Fibroblast of the aortic adventitia (primary cell): ENCODE measurements around the gene TEAD2. TPM values are rescaled to one million over a fixed set of nuclear protein-coding genes. Genes with fewer than 3 reads are reported as not detected.

ENCODE experiments used
- DNase-seq: peaks from one replicate; pipeline ENCODE4 v3.0.0-alpha.2; 2010; ENCODE audit warnings: low read depth
- H3K4me3 ChIP-seq: 2 replicates; pipeline ENCODE4 v1.5.1; 2011; ENCODE audit warnings: low read depth, mild to moderate bottlenecking, control low read depth, low read length, moderate library complexity
- CTCF ChIP-seq: IDR thresholded peaks from 2 replicates; pipeline ENCODE4 v1.5.1; 2011; ENCODE audit warnings: mild to moderate bottlenecking, low read length, control low read depth, inconsistent platforms; ENCODE audit not compliant: insufficient read depth
- total RNA-seq: library from RNA; depleted of rRNA; stranded (reverse); fragments of >200 nt; gene quantifications from 2 replicates; pipeline ENCODE4 v1.2.3, GENCODE V29; 2012; ENCODE audit warnings: low replicate concordance

TEAD2 gene
- total RNA-seq, 1 donor, result 19.2 TPM

- no peak overlapping the region for H3K4me3 ChIP-seq
- TF ChIP-seq CTCF, result no peak
- DNase-seq, result no peak
These were observed 6.6 kb upstream of the TEAD2 start for GRCh38 chr19:49368711-49369358.

- no peak overlapping the region for H3K4me3 ChIP-seq
- TF ChIP-seq CTCF, result no peak
- no peak for DNase-seq
These were observed 3.9 kb upstream of the TEAD2 start for GRCh38 chr19:49366110-49366509.

- TF ChIP-seq CTCF, result no peak
- peak overlapping the region; percentile 39 for H3K4me3 ChIP-seq
- no peak for DNase-seq
These were observed 2.0 kb upstream of the TEAD2 start for GRCh38 chr19:49364083-49364737.

GRCh38 chr19:49363268-49364082 lies 1.3 kb upstream of the TEAD2 start, which contains the start of gene DKKL1:
Gene DKKL1, plus strand, starts transcription at chr19:49363877. Its CDS starts 122 bp downstream, at chr19:49363999.
- peak within 1 kb of the TSS; percentile 88 for H3K4me3 ChIP-seq
- no peak for TF ChIP-seq CTCF
- peak; percentile 99 for DNase-seq

GRCh38 chr19:49362929-49363267 lies 682 bp upstream of the TEAD2 start:
- TF ChIP-seq CTCF, result no peak
- no peak for DNase-seq
- peak overlapping the region; percentile 88 for H3K4me3 ChIP-seq

GRCh38 chr19:49361438-49362047 lies 673 bp downstream of the TEAD2 start:
- peak overlapping the region; percentile 88 for H3K4me3 ChIP-seq
- no peak for TF ChIP-seq CTCF
- DNase-seq, result peak; percentile 81
